ENCODE results near the gene GCN1.
"Not testable (repeated sequence)": the region's sequence is repeated elsewhere in the genome, so short reads cannot be mapped to it uniquely, and the experiment has no call there.

GCN1 gene, protein sequence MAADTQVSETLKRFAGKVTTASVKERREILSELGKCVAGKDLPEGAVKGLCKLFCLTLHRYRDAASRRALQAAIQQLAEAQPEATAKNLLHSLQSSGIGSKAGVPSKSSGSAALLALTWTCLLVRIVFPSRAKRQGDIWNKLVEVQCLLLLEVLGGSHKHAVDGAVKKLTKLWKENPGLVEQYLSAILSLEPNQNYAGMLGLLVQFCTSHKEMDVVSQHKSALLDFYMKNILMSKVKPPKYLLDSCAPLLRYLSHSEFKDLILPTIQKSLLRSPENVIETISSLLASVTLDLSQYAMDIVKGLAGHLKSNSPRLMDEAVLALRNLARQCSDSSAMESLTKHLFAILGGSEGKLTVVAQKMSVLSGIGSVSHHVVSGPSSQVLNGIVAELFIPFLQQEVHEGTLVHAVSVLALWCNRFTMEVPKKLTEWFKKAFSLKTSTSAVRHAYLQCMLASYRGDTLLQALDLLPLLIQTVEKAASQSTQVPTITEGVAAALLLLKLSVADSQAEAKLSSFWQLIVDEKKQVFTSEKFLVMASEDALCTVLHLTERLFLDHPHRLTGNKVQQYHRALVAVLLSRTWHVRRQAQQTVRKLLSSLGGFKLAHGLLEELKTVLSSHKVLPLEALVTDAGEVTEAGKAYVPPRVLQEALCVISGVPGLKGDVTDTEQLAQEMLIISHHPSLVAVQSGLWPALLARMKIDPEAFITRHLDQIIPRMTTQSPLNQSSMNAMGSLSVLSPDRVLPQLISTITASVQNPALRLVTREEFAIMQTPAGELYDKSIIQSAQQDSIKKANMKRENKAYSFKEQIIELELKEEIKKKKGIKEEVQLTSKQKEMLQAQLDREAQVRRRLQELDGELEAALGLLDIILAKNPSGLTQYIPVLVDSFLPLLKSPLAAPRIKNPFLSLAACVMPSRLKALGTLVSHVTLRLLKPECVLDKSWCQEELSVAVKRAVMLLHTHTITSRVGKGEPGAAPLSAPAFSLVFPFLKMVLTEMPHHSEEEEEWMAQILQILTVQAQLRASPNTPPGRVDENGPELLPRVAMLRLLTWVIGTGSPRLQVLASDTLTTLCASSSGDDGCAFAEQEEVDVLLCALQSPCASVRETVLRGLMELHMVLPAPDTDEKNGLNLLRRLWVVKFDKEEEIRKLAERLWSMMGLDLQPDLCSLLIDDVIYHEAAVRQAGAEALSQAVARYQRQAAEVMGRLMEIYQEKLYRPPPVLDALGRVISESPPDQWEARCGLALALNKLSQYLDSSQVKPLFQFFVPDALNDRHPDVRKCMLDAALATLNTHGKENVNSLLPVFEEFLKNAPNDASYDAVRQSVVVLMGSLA (N-terminal part only)

DNA sequence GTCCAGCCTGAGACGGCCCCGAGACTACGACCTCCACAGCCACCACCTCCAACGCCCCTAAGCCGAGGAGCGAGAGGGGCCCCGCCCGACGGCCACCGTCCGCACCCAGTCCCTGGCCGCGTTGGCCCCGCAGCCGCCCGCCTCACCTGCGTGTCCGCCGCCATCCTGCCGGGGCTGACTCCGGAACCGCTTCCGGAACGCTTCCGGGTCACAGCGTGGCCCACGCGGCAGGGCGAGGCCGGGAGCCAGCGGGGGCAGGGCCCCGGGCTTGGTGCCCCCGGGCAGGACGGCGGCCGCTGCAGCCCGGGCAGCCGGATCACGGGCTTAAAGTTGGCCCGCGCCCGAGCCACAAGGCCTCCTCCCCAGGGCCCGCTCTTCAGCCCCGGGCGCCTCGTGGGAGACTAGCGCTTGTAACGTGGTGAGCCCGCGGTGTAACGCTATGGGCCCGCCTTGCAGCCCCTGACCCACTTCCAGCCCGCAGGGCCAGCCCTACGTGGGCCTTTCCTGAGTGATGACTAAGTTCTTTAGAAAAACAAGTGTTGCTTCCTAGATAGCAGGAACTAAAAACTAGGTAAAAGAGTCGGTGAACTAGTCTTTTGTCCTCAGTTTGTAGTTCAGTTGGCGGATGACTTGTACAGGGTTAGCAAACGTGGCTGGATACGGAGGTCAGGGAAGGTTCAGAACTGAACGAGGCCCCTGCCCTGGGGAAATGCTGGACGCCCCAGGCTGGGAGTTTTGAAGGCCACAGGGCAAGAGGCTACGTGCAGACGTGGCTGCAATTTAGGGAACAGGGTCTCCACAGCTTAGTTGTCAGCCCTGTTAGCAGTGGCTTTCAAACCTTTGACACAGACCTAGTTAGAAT, at the start of gene GCN1:
Gene GCN1 (minus strand): TSS at position 182 of the 862 bp plus-strand sequence. CDS start 18 bp downstream, at position 164.
- DNase-seq, result peak; percentile 60

- no peak for DNase-seq
Observed at GRCh38 chr12:120242971-120243699, 48.6 kb upstream of the GCN1 start.

- no peak for DNase-seq
Observed at GRCh38 chr12:120242275-120242799, 47.8 kb upstream of the GCN1 start.

- DNase-seq, result no peak
Observed at GRCh38 chr12:120241561-120242274, 47.2 kb upstream of the GCN1 start.

- no peak for DNase-seq
Observed at GRCh38 chr12:120240495-120240833, 45.9 kb upstream of the GCN1 start.

DNA sequence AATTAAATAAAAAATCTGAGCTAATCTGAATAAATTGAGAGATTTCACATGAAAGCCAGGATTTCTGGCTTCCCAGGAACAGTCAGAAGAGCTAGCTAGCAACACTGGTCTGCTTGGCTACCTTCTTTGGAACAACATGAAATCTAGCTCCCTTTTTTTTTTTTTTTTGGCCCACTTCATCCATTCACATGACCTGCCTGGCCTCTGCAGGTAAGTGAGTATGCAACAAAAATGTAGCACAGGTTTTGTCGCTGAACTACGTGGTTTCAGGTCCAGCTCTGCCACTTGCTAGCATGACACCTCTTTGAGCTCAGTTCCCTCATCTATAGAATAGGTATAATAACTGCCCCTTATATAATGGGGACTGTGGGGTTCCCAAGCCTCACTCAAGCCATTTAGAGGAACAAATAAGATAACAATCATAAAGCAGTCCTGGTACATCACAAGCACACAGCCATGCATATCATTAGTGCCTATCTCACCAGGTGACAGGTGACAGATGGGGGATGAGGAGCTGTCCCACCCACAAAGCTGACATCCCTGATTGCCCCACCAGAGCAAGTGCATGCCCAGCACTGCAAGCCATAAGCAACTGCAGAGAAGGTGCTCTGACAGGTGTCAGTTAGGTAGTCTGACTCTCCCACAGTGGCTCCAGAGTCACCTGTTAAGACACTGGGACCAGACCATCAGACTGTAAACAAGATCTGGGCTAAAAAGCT, 45.4 kb upstream of the GCN1 start:
- no peak for DNase-seq

DNA sequence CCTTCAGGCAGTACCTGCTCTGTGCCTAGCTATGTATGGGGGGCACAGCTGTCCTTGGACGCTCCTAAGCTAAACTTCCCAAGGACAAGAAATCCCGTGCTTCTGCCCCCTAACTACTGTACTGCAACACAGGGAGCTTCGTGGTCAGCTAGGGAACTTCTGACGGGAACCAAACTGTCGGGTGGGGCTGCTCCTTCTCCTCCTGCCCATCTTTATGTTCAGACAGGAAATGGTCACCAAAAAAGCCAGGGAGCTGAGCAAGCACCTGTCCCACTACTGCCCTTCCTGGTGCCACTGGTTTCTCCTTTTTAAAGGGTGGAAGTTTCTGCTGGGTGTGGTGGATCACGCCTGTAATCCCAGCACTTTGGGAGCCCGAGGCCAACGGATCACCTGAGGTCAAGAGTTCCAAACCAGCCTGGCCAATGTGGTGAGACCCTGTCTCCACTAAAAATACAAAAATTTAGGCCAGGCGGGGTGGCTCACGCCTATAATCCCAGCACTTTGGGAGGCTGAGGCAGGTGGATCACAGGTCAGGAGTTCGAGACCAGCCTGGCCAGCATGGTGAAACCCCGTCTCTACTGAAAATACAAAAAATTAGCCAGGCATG, 44.4 kb upstream of the GCN1 start:
- DNase-seq, result no peak

DNA sequence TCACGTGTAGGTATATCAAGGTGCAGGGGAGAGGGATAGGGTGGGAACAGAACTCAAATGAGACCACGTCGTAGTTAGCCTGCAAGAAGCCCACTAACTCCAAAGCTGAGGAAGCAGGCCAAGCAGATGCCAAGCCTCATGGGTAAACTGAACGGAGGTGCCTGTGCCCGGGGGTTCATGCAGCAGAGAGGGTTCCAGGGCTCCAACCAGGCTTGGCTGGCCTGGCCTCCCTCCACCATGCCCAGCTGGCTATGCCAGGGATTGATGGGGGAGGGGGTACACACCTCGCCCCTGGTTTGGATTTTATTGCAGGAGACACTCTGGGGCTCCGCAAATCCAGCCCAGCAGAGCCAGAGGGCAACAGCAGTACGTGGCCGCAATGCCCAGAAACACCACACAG, 43.7 kb upstream of the GCN1 start:
- no peak for DNase-seq

DNA sequence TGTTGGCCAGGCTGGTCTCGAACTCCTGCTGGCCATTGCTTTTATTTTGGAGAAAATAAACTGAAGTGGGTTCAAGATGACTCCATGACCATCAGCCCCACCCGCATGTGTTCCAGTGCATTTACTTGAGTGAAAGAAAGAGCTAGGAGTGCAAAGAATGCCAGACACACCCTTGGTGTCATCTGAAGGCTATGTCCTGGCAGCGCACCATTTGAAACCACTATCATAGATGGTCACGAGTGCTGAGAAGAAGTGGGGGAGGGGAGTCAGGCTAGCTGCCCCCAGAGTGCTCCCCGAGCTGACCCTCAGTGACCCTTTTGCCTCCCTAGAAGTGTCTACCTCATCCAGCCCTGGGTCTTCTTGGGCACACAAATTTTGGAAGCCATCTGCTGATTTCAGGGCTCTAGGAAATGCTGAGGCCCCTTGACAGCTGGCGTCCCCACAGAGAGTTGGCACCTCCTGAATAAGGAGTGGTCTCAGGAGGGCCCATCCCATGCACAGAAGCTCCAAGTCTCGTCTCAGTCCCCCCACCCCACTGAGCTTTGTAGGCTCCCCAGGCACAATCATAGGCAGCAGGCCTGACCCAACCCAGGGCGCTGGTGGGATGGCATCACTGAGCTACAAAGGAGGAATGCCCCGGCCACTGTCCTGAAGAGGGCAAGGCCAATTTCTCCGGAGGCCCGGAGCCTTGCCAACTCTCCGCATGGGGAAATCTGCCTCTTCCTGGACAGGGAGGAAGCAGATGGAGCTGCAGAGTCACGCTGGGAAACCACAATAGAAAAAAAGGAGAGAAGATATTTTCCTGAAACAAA, 43.1 kb upstream of the GCN1 start:
- no peak for DNase-seq

DNA sequence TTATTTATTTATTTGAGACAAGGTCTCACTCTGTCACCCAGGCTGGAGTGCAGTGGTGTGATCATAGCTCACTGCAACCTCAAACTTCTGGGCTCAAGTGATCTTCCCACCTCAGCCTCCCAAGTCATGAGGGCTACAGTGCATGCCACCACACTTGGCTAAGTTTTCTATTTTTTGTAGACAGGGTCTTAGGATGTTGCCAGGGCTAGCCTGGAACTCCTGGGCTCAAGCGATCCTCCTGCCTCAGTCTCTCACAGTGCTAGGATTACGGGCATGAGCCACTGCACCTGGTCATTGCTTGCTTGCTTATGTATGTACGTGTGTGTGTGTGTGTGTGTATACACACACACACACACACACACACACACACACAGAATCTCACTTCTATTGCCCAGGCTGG, 42.3 kb upstream of the GCN1 start:
- DNase-seq, result not testable (repeated sequence)

DNA sequence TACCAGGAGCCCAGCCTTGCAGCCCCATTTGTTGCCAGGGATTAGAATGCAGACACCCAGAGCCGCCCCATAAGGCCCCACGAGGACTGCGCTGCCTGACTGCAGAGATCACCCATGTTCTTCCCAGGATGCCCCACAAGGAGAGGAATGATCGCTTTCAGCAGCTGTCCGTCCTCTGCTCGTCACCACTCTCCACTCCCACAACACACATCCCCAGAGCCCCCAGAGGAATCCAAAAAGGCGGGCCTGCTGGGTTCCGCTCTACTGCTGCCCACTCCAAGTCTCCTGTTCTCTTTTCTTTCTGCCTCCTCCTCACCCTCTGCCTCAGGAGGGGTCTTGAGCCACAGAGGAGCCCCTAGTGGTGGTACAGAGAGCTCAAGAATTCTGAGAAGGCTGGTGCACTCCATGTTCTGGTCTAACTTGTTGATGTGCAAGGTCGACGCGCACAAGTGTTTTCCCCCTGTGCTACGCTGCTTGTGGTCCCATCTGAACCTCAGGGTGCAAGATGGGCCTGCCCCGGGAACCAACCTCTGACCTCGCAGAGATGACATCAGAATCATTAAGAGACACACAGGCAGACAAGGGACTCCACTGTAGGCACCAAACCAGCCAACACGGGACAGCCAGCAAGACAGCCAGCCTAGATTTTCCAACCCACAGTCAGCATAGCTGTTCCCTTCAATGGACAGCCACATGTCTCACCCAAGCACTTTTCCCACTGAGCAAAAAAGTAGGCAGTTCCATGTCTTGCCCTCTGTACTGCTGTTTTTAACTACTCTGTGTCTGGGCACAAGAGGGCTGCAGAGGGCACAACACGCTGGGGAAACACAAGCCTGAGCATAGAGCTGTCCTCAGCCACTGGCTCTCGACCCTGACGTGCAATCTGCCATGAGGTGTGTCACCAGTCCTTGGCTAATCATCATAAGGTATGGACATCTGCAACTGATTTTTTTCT, 41.1 kb upstream of the GCN1 start:
- DNase-seq, result no peak

DNA sequence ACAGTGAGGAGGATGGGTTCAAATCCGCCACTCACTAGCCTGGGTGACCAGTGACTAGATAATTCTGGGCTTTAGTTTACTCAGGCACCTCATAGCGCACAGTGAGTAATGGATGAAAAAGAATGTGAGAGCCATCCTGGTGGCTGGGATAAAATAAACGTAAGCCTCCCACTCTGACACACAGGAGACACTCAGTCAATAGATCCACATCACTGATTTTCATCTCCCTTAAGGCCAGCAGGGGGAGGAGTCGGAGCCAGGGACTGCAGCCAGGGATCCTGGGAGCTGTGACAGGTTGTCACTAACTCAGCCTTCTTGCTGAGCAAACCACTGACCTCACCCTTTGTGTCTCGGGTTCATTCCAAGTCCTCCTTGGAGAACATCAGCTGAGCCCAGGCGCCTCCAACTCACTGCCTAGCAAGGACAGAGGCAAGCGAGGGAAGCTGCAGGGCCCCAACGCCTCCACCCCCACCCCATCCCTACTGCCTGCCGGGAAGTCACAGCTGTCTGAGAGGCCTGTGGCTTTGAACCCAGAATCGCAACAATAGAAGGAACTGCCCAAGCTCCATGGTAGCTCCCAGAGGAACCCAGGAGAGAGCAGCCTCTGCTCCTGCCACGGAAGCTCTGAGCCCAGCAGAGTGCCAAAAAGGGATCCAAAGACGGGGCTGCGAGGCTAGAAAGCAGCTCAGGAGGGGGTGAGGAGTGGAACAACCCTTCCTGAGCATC, 40.3 kb upstream of the GCN1 start:
- peak; percentile 79 for DNase-seq

GRCh38 chr12:120231316-120232011, 36.9 kb upstream of the GCN1 start:
- no peak for DNase-seq

DNA sequence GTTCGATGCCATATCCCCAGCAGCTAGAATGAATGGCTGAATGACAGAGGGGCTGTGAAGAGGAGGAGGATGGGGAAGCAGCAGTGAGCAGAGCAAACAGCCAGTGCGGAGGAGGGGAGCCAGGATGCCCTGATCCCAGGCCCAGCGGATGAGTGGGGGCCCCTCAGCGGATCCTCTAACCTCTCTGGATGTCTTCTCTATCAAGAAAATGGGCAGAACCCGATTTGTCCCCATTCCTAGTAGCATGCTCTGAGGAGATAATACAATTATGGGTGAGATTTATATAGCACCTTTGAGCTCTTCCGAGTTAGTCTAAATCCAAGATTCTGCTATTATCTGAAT, 36.4 kb upstream of the GCN1 start:
- DNase-seq, result no peak

DNA sequence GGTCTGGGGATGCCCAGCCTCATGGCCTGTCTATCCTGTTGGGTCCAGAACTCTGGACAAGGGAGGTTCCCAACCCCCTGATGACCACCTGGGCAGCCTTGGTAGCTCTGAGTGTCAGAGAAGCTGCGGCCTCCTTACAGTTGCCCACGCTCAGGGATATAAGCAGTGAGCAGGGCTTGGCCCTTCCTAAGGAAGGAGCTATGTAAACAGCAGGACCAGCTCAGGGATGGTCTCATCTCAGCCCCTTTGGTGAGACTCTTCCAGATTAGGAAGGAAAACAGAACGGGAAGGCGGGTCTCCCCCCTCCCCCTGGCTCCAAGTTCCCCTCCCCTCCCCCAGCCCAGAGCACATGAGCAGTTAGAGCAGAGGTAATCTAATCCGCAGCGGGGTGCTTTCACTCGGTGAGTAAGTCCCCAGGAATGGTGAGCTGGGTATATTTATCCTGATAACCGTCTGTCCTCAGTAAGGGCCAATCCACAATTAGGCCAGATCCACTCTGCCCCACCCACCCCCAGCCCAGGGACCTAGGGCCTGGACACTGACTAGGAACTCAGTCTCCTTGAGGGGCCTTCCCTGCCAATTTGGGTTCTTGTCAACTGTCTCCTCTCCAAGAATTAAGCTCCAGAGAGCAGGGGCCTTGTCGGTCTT, 35.9 kb upstream of the GCN1 start:
- peak; percentile 34 for DNase-seq

All from NCI-H2107 (cell line).